ENCODE measurements around the gene FOXO6. TPM values are rescaled to one million over a fixed set of nuclear protein-coding genes. Genes with fewer than 3 reads are reported as not detected.

Gene FOXO6
- polyA plus RNA-seq, 1 of the 3 experiments (the other 2 are of a cell fraction), result 0.35 TPM

- CTCF ChIA-PET, result interaction anchor here (0.7 to 3.1 kb wide), 13 partner anchors 9 to 122 kb away, joined by 3 to 12 read pairs (median 3); no protein-coding TSS in a partner anchor
- no peaks in the 10 kb centered on the region for H3K9me3 ChIP-seq
- H3F3A ChIP-seq (replicated peaks; ENCODE audit: insufficient read depth), result no peaks in the 10 kb centered on the region
- WGBS (ENCODE audit: low lambda C conversion rate), result 75% methylated on average over 4 of the region's 4 CpGs
- H2AFZ ChIP-seq (ENCODE audit: low read depth), result no peak overlapping the region
- H3K4me2 ChIP-seq, result no peak overlapping the region
- no peaks in the 10 kb centered on the region for H3K9me2 ChIP-seq
- H3K4me3 ChIP-seq (ENCODE audit: low read depth in 2 of 2, low read length in 1 of 2), result no peak overlapping the region
- POLR2A ChIA-PET, result no interaction called here
- no peaks in the 10 kb centered on the region for H4K20me1 ChIP-seq (ENCODE audit: insufficient read depth)
- H3K27ac ChIP-seq (ENCODE audit: low read depth in 2 of 2, low read length in 1 of 2), result no peak overlapping the region
- no peak for DNase-seq
- H3K9ac ChIP-seq, result no peak overlapping the region
- no peaks in the 10 kb centered on the region for H3K27me3 ChIP-seq (ENCODE audit: insufficient read depth)
- H3K79me2 ChIP-seq (ENCODE audit: insufficient read depth), result no peaks in the 10 kb centered on the region
- TF ChIP-seq FOSL2 (IDR thresholded peaks at IDR 0.05; ENCODE audit: borderline replicate concordance, low read depth), result no peak
- no peak for TF ChIP-seq YY1 (IDR thresholded peaks at IDR 0.05; ENCODE audit: low read depth)
- TF ChIP-seq RXRA (IDR thresholded peaks at IDR 0.05; ENCODE audit: borderline replicate concordance, low read depth), result no peak
- no peak for TF ChIP-seq POLR2AphosphoS5 (IDR thresholded peaks at IDR 0.05; ENCODE audit: low read depth, low read length)
- TF ChIP-seq RCOR1 (IDR thresholded peaks at IDR 0.05; ENCODE audit: low read length), result no peak
- no peak for TF ChIP-seq PBX3 (IDR thresholded peaks at IDR 0.05)
- no peak for TF ChIP-seq MAX (IDR thresholded peaks at IDR 0.05; ENCODE audit: low read depth)
- TF ChIP-seq FOXJ3 (CRISPR knock-in tag; IDR thresholded peaks at IDR 0.05), result no peak
- no peak for TF ChIP-seq USF2 (IDR thresholded peaks at IDR 0.05; ENCODE audit: borderline replicate concordance, low read depth, low read length)
- TF ChIP-seq MEF2A (IDR thresholded peaks at IDR 0.05; ENCODE audit: borderline replicate concordance, low read depth), result no peak
- TF ChIP-seq NRF1 (IDR thresholded peaks at IDR 0.05; ENCODE audit: low read depth, low read length), result no peak
- no peak for TF ChIP-seq CTCF (IDR thresholded peaks at IDR 0.05)
- no peak for TF ChIP-seq RFX5 (IDR thresholded peaks at IDR 0.05; ENCODE audit: low read length)
- no peak for TF ChIP-seq RAD21 (IDR thresholded peaks at IDR 0.05; ENCODE audit: low read length)
- TF ChIP-seq GATA2 (CRISPR knock-in tag; IDR thresholded peaks at IDR 0.05), result no peak
- TF ChIP-seq NFIC (IDR thresholded peaks at IDR 0.05; ENCODE audit: borderline replicate concordance), result no peak
- no peak for TF ChIP-seq REST (IDR thresholded peaks at IDR 0.05; ENCODE audit: low read depth, low read length)
- no peak for TF ChIP-seq USF1 (IDR thresholded peaks at IDR 0.05; ENCODE audit: borderline replicate concordance, low read depth)
- H3K4me1 ChIP-seq (ENCODE audit: control insufficient read depth in 1 of 2, insufficient read depth in 2 of 2, low read depth in 1 of 2, low read length in 1 of 2), result no peaks in the 10 kb centered on the region
- no peaks in the 10 kb centered on the region for H3K36me3 ChIP-seq (replicated peaks in 1 of 2; ENCODE audit: control insufficient read depth in 1 of 2, insufficient read depth in 2 of 2, low read length in 1 of 2)
Observed at GRCh38 chr1:41312991-41313645, 48.1 kb upstream of the FOXO6 start.
